Bronchial epithelial cell (primary cell): Measurements from ENCODE around the gene EHBP1. TPM values are rescaled to one million over a fixed set of nuclear protein-coding genes. Genes with fewer than 3 reads are reported as not detected.

Experiments used
- DNase-seq: peaks from one replicate; pipeline ENCODE4 v3.0.0-alpha.2; 2010; ENCODE audit warnings: low read depth
- FAIRE-seq: peaks from 2 replicates; lab custom pipeline; 2011; peaks lifted over from hg19 to GRCh38; lab: Jason Lieb, UNC
- H3K27me3 ChIP-seq: 2 replicates; pipeline ENCODE4 v1.5.1; 2011; ENCODE audit warnings: low read length; ENCODE audit not compliant: control insufficient read depth, insufficient read depth
- H3K36me3 ChIP-seq: 2 replicates; pipeline ENCODE4 v1.5.1; 2011; ENCODE audit warnings: low read length; ENCODE audit not compliant: control insufficient read depth, insufficient read depth
- H3K4me3 ChIP-seq: 2 replicates; pipeline ENCODE4 v1.5.1; 2011; ENCODE audit warnings: mild to moderate bottlenecking, low read depth, low read length, control low read depth
- total RNA-seq: library from RNA; depleted of rRNA; stranded (reverse); fragments of >200 nt; gene quantifications from 2 replicates; pipeline ENCODE4 v1.2.1, GENCODE V29; 2014
- TF ChIP-seq, protein P1 (sequence below): IDR thresholded peaks from 2 replicates; pipeline ENCODE4 v1.5.1; 2011; ENCODE audit warnings: mild to moderate bottlenecking, moderate library complexity, low read length, control low read depth, inconsistent platforms; ENCODE audit not compliant: insufficient read depth, severe bottlenecking

The EHBP1 gene
- total RNA-seq, 1 donor from 2014 or later = 132 TPM

DNA sequence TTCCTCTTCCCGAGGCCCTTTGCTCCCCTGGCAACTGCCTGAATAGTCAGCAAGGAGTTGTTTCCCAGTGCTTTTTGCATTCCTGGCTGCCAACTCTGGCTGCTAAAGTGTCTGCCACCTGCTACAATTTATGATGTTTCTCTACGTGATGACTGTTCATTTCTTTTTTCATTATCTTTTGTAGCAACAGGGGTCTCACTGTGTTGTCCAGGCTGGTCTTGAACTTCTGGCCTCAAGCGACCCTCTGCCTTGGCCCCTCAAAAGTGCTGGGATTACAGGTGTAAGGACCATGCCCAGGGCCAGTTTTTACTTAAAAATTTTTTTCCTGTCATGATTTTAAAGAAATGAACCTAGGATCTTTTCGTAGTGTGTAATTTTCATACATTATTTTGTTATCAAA lies 11.3 kb downstream of the EHBP1 start:
- H3K4me3 ChIP-seq = no peak overlapping the region
- no peaks in the 10 kb centered on the region for H3K27me3 ChIP-seq
- TF ChIP-seq, protein P1, sequence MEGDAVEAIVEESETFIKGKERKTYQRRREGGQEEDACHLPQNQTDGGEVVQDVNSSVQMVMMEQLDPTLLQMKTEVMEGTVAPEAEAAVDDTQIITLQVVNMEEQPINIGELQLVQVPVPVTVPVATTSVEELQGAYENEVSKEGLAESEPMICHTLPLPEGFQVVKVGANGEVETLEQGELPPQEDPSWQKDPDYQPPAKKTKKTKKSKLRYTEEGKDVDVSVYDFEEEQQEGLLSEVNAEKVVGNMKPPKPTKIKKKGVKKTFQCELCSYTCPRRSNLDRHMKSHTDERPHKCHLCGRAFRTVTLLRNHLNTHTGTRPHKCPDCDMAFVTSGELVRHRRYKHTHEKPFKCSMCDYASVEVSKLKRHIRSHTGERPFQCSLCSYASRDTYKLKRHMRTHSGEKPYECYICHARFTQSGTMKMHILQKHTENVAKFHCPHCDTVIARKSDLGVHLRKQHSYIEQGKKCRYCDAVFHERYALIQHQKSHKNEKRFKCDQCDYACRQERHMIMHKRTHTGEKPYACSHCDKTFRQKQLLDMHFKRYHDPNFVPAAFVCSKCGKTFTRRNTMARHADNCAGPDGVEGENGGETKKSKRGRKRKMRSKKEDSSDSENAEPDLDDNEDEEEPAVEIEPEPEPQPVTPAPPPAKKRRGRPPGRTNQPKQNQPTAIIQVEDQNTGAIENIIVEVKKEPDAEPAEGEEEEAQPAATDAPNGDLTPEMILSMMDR = no peak
- H3K36me3 ChIP-seq = no peaks in the 10 kb centered on the region
- DNase-seq (no peak), FAIRE-seq (no peak)

DNA sequence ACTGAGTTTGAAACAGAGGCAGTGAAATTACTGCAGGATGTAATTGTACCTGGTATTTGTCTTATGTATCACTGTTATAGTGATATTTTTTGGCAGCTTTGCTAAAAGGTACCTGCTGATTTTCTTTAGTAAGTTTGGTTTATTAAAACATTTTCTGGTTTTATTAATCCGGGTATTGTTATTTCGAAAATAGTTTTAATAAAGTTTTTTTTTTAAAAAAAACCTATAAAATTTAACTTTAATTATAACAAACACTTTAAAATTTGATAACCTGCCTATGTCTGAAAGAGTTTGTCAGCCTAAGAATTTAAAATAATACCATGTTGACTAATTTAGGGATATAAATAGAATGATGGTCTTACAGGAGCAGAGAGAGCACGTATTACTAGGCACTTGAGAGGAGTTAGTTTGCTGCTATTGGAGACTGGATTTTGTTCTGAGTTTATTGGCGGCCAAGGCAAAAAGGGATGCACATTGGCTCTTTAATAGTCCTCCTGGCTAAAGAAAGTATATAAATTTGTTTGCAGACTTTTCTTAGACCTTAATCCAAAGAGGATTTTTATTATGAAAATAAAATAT lies 12.1 kb downstream of the EHBP1 start:
- Histone ChIP-seq H3K27me3 (no peaks in the 10 kb centered on the region), H3K4me3 (no peak overlapping the region), H3K36me3 (no peaks in the 10 kb centered on the region)
- FAIRE-seq (no peak), DNase-seq (no peak)
- TF ChIP-seq, protein P1 = no peak

DNA sequence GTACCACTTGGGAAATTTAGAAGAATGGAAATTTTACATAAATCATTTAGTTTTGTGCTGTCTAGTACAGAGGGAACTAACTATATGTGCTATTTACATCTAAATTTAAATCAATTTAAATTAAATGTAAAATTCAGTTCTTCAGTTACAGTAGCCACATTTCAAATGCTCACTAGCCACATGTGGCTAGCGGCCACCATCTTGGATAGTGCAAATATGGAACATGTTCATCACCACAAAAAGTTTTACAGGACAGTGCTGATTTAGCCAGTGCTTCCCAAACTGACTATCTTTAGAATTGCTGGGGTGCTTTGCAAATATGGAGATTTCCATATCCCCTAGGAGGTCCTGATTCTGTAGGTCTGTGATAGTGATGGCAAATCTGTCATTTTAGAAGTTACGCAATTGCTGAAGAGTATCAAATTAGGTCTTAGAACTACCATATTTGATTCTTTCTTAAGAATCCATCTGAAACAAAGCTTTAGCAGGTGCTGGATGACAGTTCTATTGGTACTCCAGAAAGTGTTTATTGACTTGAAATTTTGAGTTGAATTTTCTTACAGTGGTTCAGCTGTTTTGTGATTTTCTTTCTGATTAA lies 12.8 kb downstream of the EHBP1 start:
- Histone ChIP-seq H3K4me3 (no peak overlapping the region), H3K27me3 (no peaks in the 10 kb centered on the region), H3K36me3 (no peaks in the 10 kb centered on the region)
- TF ChIP-seq, protein P1 = no peak
- FAIRE-seq = no peak
- DNase-seq = no peak

DNA sequence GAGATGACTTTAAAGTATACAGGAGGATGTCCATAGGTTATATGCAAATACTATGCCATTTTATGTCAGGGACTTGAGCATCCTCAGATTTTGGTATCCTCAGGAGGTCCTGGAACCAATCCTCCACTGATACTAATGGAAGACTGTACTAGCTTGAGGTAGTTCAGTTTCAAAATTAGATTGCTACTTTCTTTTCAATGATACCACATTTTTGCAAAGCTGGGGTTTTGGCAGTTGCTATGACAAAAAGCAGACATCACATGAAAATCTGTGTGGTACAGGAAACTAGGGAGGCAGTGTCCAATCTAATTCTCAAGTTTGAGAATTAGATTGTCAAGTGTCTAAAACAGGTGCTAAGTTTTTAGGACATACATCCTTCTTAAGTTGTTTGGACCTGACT lies 14.2 kb downstream of the EHBP1 start:
- TF ChIP-seq, protein P1 = no peak

DNA sequence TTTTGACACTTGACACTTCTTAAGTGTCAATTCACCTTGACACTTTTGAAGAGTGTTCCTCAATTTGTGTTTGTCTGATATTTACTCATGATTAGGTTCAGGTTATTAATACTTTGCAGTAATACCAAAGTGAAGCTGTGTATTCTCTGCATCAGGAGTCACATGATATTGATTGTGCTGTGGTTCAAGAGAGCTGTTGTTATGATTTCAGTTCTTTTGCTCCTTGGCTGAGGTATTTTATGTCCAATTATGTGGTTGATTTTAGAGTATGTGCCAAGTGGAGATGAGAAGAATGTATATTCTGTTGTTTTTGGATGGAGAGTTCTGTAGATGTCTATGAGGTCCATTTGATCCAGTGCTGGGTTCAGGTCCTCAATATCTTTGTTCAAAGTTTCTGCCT lies 17.2 kb downstream of the EHBP1 start:
- Histone ChIP-seq H3K4me3 (no peak overlapping the region), H3K27me3 (no peaks in the 10 kb centered on the region), H3K36me3 (peaks cover 2% of the 10 kb centered on the region)
- DNase-seq (no peak), FAIRE-seq (no peak)
- TF ChIP-seq, protein P1 = no peak

More for the DNA sequence above, 14.2 kb downstream of the EHBP1 start:
- no peak overlapping the region for H3K4me3 ChIP-seq
- DNase-seq = no peak
- no peaks in the 10 kb centered on the region for H3K36me3 ChIP-seq
- no peaks in the 10 kb centered on the region for H3K27me3 ChIP-seq
- no peak for FAIRE-seq
